Liver (tissue), 3 donors: ENCODE measurements around the gene IGSF6.
"Not testable (repeated sequence)": the region's sequence is repeated elsewhere in the genome, so short reads cannot be mapped to it uniquely, and the experiment has no call there.

Experiments
- CTCF ChIP-seq: fragments of 150-350 bp; IDR thresholded peaks from 2 replicates; pipeline ENCODE4 v1.5.1; 2017; ENCODE audit warnings: improper control_type of control experiment, low read depth, low read length; ENCODE audit not compliant: missing input control
- GABPA ChIP-seq, 2 donors: IDR thresholded peaks in 1 of 2; conservative IDR thresholded peaks in 1 of 2; 2 replicates each; pipeline ENCODE4 v1.6.1; 2016; ENCODE audit warnings: antibody characterized with exemption in 2 of 2, mild to moderate bottlenecking in 1 of 2, moderate library complexity in 1 of 2
- MAX ChIP-seq: IDR thresholded peaks from 2 replicates; pipeline ENCODE4 v1.6.1; 2016; ENCODE audit warnings: antibody characterized with exemption
- REST ChIP-seq: IDR thresholded peaks from 2 replicates; pipeline ENCODE4 v1.6.1; 2016; ENCODE audit warnings: antibody characterized with exemption, mild to moderate bottlenecking
- RXRA ChIP-seq, 2 donors: IDR thresholded peaks; 2 replicates each; pipeline ENCODE4 v1.6.1; 2017 to 2018; ENCODE audit warnings: antibody characterized with exemption in 2 of 2, mild to moderate bottlenecking in 1 of 2
- SP1 ChIP-seq: IDR thresholded peaks from 2 replicates; pipeline ENCODE4 v1.6.1; 2018; ENCODE audit warnings: antibody characterized with exemption, mild to moderate bottlenecking
- TAF1 ChIP-seq: conservative IDR thresholded peaks from 2 replicates; pipeline ENCODE4 v1.6.1; 2016; ENCODE audit warnings: antibody characterized with exemption, mild to moderate bottlenecking
- YY1 ChIP-seq: IDR thresholded peaks from 2 replicates; pipeline ENCODE4 v1.6.1; 2016; ENCODE audit warnings: antibody characterized with exemption, mild to moderate bottlenecking
- ZBTB33 ChIP-seq: IDR thresholded peaks from 2 replicates; pipeline ENCODE4 v1.6.1; 2016; ENCODE audit warnings: antibody characterized with exemption
- donor health status: healthy.
- donor health status: healthy.

- not testable (repeated sequence) for TF ChIP-seq CTCF; REST; MAX; YY1; ZBTB33; RXRA (IDR thresholded peaks at IDR 0.05); SP1; GABPA (IDR thresholded peaks at IDR 0.05 in 1 of 2, conservative IDR thresholded peaks at IDR 0.05 in 1 of 2); TAF1
Observed at GRCh38 chr16:21690967-21691366, 38.6 kb upstream of the IGSF6 start.
